OCI-LY1 (cell line): ENCODE results near the gene HMG20A.

Experiments
- CTCF ChIP-seq: fragments of 200-600 bp; sonication (generic), shearing (Covaris generic); IDR thresholded peaks from 2 replicates; pipeline ENCODE4 v1.5.1; 2017; ENCODE audit warnings: mild to moderate bottlenecking, antibody characterized with exemption, low read length, moderate library complexity, mixed read lengths
- EZH2 ChIP-seq: fragments of 200-600 bp; sonication (generic), shearing (Covaris generic); IDR thresholded peaks from 2 replicates; pipeline ENCODE4 v1.8.0; 2017; ENCODE audit warnings: borderline replicate concordance, mixed run types, mild to moderate bottlenecking, antibody characterized with exemption, low read length, moderate library complexity, mixed read lengths

GRCh38 chr15:77528968-77529319 is 108.3 kb downstream of the HMG20A start:
- TF ChIP-seq CTCF (no peak), EZH2 (no peak)
